GM19395 (cell line): ENCODE results near the gene C3orf18.
A peak's percentile ranks its signal among the peaks of the same experiment; 100 is the strongest.

ENCODE experiments used
- ATAC-seq: cut with Tn5 transposase; IDR thresholded peaks from one replicate; pipeline ENCODE4 v1.9.1; 2021; ENCODE audit warnings: mild to moderate bottlenecking, moderate library complexity; ENCODE audit not compliant: unreplicated experiment

C3orf18 gene

DNA sequence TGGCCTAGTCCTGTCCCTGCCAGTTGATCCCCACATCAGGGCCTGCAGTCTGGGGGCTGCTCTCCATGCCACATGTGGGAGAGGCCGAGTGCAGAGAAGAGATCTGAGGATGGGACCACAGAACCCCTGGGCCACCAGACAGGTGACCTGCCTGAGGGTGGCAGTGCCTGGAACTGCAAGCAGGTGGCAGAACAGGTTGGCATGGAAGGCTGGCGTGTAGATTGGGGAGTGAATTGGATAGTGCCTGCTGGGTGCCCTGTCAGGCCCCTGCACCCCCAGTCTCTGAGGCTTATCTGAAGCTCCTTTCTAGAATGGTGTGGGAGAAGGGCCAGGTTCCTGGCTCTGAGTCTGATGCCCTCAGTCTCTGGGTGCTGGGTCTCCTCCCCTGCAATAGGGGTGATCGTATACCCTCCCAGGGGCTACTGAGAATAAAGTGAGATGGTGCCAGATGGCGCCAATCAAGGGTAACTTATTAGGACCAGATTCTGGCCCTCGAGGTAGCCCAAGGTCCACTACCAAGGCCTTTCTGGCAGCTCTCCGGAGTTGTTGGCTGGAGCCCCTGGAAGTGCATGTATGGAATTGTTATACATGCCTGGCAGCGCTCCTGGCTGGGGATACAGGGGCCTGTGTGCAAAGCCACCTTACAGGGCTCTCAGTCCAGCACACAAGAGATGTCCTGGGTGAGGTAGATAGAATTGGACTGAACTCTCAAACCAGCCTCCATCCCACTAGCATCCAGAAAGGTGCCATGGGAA lies 15.7 kb downstream of the C3orf18 start:
- ATAC-seq: no peak

DNA sequence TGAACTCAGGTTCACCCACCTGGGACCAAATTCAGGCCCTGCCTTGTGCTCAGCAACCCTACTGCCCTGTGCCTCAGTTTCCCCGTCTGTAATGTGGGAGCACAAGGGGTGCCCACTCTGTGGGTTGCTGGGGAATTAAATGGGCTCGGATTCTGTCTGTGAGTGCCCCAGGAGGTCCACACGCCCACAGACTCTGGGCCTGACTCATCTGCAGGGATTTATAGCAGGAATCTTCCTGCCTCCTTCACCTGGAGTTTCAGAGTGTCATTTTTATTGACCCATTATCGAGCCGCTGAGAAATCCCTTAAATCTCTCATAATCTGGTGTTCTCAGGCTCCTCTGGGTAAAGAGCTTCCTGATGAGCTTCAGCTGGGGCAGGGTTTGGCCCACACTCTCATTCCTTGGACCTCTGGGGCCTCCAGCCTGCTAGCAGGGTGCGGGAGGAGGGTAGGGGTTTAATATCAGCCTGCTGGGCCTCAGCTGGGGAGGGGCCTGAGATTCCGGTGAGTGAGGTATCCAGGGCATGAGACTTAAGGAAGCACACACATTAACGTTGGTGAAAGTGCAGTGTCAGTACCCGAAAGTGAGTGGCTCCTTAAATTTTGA lies 16.4 kb downstream of the C3orf18 start:
- no peak for ATAC-seq

DNA sequence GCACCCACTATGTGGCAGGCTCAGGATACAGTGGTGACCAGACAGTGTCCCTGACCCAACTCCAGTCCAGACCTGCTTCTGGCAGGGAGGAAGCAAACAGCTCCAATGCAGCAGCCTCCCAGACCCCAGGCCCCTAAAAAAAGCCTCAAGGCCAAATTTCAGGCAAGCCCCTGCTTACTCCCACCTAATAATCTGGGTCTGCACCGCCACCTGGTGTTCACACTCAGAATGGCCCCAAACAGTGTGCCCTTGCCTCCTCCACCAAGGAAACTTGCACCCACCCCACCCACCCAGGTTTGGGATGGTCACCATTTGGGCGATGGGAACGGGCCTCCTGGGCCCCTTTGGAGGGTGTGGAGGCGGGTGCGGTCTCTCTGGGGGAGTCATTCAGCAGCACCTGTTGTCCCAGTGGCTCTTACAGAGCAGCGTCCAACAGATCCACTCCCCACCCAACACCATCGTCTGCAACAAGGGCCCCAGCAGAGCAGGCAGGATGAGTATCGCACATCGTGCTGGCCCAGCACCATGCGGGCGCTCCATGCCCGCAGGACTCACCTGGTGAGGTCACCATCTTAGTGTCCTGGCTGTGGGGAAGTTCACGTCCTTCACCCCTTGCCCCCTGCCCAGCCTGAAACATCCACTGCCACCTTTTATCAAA lies 17.3 kb downstream of the C3orf18 start:
- peak; percentile 57 for ATAC-seq

DNA sequence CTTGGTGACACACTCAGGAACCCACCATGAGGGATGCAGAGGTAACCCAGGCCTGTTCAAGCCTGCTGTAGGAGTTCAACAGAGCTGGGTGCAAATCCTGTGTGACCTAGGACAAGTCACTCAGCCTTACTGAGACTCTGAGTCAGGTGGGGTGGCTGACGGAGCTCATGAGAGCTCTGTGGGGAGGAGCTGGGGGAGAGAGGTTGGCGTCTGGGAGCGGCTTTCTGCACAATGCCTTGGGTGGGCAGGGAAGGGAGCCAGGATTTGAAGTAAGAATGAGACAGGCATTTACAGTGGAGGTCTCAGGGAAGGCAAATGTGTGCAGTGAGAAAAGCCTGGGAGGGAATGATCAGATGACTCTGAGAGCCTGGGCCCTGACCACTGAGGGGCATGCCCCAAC lies 18.3 kb downstream of the C3orf18 start:
- ATAC-seq: no peak

DNA sequence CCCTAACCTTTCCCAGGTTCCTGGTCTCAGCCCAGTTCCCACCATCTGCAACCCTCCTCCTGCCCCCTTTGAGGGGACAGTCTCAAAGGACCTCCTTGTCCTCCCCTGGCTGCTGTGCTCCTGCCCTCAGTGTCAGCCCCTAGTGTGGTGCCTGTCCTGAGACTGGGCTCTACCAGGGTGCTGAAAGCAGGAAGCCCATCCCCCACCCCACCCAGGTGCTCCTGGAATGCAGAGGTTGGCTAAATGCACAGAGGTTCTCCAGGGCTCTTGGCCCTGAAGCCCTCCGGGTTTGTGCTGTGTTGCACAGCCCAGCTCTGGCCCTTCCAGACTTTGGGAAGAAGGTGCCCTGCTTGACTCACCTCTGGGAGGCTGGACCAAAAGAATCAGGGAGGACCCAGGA lies 21.8 kb downstream of the C3orf18 start:
- no peak for ATAC-seq

DNA sequence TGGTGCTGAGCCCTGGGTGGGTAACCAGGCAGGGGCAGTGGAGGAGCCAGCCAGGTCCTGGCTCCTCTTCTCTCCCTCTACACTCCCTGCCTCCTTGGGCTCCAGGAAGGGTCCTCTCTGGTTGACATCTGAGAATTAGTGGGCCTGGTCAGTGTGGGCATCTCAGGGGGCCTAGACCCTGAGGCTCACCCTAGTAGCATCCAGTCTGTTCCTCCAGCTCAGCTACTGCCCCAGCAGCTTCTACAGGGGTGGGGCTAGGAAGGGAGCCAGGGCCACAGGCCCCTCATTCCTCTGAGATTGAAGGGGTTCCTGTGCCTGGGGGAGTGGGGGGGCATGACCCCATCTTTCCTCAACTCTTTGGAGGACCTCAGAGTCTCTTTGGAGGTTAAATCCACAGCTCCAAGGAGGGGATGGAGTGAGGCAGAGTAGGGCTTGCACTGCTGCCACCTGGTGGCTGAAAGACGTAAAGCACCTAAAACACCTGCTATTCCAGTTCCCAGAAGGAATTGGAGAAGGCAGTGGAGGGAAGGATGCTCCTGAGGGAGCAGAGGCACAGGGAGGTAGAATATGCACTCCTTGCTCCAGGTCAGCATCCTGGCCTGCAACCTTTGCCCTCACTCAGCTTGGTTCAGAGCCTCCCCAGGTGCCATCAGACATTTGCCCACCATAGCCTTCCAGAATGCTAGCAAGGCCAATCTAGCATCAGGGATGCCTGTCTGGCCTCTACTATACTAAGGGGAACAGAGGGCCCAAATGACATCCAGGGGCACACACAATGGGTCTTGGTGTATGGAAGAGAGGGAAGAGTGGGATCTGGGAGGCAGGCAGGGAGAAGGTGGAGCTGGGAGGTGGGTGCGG lies 25.1 kb downstream of the C3orf18 start:
- no peak for ATAC-seq

DNA sequence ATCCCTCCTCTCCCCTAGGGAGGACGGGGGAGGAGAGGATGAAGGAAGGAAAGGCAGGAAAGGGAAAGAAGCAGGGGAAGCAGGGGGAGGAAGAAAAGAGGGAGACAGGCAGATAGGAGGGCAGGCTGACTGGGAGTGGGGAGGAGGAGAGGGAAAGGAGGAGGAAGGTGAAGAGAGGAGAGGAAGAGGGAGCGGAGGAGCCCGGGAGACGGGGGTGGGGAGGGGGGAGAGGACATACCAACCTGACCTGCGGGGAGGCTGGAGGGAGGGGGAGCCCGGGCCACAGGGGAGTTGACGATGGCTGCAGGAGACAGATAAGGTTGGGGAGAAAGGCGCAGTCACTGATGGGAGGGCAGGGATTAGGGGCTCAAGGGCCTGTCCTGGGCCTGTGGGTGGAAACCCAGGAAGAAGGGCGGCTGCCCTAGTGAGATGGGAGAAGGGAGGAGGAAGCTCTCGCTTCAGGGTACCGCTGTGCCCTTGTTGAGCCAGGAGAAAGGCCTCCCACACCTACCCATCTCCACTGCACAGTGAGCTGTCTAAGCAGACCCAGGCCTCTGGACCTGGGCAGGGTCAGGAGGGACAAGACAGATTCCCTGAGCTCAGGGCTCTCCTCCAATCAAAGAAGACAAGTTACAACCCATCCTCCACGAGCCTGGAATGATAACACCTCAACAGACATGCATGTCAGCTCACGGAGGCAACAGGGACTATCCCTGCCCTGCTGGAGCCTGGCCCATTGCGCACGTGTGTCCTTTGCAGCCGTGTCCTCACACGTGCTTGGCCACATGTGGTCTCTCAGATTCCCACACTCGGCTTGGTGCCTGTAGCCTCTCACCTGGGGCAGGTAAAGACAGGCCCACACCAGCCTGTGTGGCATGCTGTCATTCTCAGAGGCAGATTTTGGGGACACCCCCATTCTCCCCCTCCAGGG lies 27.9 kb downstream of the C3orf18 start:
- ATAC-seq: no peak

DNA sequence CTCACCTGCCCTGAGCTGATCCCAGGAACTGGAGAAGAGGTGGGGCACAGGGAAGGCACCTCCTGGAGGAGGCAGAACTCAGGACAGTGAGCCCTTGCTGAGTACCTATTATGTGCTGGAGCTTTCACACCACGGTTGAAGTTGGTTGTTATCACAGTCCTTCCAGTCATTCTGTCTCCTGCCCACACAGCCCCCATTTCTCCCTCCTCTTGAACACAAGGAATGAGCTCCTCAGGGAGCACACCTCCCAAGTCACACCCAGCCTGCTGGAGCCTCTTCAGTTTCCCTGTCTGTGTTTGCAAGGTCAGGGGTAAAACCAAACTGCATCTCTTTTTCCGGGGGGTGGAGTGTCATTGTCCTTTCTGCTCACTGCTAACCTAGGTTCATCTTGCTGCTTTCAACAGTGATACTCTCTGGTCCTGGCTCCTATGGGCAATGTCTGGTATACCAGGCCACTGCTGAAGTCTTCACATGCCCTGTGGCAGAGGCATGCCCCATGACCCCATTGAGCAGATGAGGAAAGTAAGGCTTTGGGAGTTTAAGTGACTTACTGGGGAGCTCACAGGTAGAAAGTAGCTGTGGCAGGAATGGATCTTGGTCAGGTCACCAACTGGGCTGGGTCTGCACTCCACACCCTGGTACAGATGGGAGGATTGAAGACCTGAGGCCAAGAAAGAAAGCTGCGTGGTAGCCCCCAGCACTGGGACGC lies 30.0 kb downstream of the C3orf18 start:
- no peak for ATAC-seq

DNA sequence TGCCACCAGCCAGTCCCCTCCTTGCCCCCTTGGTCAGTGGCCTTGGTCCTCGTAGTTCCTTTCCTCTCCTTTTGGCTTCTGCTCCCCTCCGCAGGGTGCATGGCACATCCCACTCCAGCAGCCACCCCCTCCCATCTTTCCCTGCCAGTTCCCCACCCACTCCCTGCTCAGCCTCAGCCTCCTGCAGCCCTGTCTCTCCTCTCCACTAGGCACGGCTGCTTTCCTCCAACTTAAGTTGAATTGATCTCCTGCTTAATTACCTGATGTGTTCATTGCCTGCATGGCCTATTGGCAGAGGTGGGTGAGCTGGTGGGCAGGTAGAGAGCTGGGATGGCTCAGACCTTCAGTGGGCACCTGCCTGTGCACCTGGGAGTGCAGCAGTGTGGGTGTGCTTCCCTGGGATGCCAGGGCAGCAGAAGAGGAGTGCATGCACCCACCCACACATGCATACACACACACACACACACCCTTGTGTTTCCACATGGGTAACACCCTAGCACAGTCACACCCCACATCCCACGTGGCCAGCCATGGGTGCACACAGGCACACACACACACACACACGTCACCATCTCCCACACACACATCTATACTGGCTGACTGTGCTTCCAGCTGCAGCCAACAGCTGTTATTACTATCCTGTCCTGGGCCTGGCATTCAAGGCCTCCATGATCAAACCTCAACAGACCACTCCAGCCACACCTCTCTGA lies 30.9 kb downstream of the C3orf18 start:
- ATAC-seq: no peak

DNA sequence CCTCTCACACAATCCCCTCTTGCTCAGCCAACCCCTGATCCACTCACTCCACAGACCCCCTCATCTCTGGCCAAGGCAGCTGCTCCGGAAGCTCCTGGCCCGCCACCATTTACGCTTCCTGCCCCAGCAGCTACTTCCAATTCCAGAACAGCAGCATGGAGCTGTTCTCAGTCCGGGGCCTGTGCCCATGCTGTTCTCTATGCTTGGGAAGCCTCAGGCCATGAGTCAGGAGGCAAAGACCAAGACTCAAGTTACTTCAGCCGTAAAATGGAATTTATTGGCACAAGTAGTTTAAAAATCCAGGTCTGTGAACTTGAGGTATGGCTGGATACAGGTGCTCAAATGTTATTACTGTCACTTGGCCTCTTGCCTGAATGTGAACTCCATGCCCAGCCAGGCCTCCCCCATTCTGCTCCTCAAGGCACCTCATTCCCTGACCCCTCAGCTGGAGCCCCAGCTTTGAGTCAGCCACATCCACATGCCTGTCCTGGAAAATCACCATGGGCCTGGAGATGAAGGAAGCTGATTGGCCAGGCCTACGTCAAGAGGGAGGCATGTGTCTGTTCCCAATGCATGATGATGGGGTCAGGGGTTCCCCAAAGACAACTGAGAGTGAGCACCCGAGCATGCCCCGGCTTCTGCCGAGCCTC lies 32.7 kb downstream of the C3orf18 start:
- ATAC-seq: no peak

DNA sequence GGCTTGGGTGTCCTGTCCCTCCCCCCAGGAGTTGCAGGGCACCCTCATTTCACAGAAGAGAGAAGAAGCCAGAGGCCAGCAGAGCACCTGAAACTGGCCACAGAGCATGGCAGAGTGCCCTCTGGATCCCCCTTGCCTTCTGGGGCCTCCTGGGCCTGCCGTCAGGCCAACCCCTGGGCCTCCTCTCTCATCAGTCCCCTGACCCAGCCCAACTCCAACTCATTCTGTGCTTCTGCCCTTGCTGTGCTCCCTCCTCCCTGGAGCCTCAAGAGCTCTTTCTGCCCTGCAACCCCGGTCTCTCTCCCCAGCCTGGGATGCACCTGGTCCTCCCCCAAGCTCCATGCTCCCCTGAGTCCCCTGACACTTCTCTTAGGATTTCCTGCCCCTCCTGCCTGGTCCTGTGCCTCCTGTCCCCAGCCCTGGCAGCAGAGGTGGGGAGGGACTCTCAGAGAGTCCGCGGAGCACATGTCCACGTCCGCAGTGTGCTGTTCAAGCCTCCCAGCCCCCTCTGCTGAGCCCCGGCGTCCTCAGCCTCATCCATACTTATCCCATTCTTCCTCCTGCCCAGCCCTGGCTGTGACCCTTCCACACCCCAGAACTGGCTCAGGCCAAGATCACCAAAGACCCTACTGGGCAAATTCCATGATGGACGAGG lies 33.6 kb downstream of the C3orf18 start:
- no peak for ATAC-seq

DNA sequence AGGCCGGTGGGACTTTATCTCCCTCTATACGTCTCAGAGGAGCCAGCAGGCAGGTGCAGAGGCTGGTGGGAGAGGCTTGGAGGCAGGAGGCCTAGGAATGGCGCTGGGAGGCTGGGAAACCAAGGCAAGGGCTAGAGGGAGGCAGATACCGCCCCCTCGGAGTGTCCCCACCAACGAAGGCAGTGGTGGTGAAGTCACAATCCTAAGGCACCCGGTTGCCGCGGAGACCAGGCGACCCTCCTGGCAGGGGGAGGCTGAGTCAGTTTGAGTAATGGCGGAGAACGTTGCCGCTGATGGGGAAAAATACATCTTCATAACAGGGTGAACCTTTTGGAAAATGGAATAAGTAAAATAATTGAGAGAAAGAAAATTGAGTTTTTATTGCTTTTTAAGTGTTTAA lies 34.2 kb downstream of the C3orf18 start:
- ATAC-seq: no peak

DNA sequence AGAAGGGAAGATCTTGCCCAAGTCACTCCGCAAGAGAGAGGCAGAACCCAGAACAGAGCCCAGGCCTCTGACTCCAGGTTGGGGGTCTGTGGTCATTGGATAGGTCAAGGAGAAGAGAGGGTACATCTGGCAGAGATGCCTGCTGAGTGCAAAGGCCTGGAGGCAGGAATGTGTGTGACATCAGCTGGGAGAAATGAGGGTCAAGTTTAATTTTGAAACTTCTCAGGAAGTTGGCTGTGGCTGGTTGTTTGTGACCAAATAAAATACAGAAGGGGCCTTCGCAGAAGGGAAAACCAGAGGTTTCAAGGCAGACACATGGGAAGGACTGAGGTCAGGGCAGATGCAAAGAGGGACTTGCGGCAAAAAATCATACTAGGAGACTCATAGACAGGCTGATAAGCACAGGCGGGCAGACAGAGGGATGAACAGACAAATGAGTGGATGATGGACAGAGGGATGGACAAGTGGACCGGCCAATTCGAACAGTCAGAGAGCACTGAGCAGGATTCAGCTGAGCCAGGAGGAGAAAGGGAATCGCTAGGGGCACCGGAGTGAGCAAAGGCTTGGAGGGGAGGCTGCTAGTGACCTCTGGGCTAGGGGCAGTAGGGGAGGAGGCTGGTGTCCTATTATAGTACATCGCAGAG lies 35.4 kb downstream of the C3orf18 start:
- ATAC-seq: no peak

DNA sequence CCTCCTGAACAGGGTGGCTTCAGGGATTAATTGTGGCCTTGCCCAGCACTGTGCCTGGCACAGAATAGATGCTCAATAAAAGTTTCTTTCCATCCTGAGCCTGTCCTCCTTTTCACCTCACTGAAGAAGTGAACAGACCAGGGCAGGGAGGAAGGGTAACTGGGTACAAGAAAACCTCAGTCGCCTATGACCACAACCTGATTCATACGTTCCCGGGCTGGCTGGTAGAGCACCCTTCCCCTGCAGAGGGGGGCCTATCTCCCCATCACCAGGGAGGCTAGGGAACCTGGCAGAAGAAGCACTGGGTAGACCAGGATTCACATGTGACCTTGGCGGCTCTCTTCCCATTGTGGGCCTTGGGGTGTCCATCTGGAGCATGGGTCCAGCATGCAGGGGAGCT lies 36.3 kb downstream of the C3orf18 start:
- no peak for ATAC-seq

DNA sequence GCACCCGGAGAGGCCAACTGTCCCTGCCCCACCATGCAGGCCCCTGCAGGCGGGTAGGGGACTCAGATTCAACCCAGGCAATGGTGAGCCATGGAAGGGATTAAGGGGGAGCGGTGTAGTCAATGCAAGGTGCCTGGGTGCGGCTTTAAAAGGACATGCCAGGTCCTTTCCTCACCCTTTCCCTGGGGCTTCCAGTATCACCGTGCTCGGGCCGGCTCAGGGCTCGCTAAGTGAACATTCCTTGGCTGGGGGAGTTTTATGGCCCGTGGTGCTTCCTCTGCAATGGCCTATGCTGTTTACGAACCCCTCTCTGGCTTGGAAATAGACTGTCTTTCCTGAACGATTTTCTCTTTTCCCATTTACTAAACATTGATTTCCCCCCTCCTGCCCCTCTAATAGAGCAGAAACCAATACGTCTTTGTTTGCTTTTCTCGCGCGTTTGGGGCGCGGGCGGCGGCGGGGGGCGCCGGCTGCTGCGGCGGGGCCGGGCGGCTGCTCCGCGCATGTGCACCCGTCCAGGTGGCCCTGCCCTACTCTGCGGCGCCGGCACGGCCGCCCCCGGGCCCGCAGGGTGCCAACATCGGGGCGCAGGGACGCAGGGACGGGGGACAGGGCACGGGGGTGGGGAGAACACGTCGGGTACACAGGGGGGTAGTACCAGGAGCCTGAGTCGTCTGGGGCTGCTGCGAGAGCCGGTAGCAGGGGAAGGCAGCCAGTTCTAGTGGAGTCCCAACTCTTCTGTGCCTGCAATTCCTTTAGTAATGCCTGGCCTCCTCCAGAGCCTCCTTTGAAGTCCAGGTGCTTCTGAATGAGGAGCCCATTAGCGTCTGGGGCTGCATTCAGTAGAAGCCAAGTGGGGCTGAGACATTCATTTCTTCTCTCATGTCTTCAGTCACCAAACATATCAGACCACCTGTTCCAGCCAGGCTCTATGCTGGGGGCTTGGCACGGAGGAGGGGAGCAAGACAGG lies 37.3 kb downstream of the C3orf18 start:
- ATAC-seq: no peak

DNA sequence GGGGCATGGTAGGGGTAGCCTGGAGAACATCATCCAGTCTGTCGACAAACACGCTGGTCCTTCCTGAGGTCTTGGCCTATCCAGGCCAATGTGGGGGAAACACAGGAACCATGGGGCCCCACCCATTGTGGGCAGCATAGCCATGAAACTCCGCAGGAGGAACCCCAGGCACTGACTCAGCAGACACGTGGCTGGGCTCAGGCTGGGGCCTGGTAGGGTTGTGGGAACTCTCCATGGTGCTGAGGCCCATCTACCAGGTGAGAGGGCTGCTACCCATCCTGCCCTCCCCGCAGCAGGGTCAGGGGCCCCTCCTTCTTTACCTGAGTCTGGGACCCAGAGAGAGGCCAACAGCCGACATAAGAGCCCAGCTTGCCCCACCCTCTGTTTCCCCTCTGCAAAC lies 41.6 kb downstream of the C3orf18 start:
- no peak for ATAC-seq
